HepG2 (cell line): ENCODE data around the gene ZFP1. TPM values are rescaled to one million over a fixed set of nuclear protein-coding genes. Genes with fewer than 3 reads are reported as not detected.

Experiments used
- ATAC-seq: fragments of 200-7000 bp; cut with Tn5 transposase; 3 replicates; pipeline ENCODE4 v1.9.1; 2020; ENCODE audit warnings: mild to moderate bottlenecking, moderate library complexity
- BruUV-seq: library from RNA; stranded (reverse); fragments of 400-500 nt; replicated peaks from 2 replicates; lab custom pipeline; 2021; lab: Mats Ljungman, UMichigan
- CTCF ChIA-PET: fragments of 300-600 bp; formaldehyde crosslinking; extraction: SDS; loops from one replicate; lab custom pipeline; 2021; ENCODE audit warnings: low total read pairs, inconsistent platforms, low intra/inter-chr PET ratio; lab: Yijun Ruan, JAX
- POLR2A ChIA-PET: fragments of 350-600 bp; sonication (Branson Sonifier 250); formaldehyde crosslinking; loops from one replicate; lab custom pipeline; 2020; ENCODE audit warnings: antibody characterized with exemption, inconsistent platforms; lab: Yijun Ruan, JAX
- DNase-seq: peaks from one replicate; pipeline ENCODE4 v3.0.0-alpha.2; 2015; ENCODE audit warnings: low spot score
- FAIRE-seq: peaks from 3 replicates; lab custom pipeline; 2011; peaks lifted over from hg19 to GRCh38; lab: Jason Lieb, UNC
- H2AFZ ChIP-seq: one replicate; pipeline ENCODE4 v1.6.1; 2011; ENCODE audit warnings: low read length, inconsistent platforms
- H3K27ac ChIP-seq: fragments of 300-600 bp; 3 replicates; pipeline ENCODE4 v1.8.0; 2011; ENCODE audit warnings: mixed run types, mild to moderate bottlenecking, mixed read lengths, low read length, inconsistent platforms; ENCODE audit not compliant: insufficient read depth; ENCODE audit errors: extremely low read length
- H3K27me3 ChIP-seq, 2 experiments: fragments of 200-600 bp in 1 of 2; 2 replicates in 1 of 2; 3 replicates in 1 of 2; pipeline versions ENCODE4 v1.6.0 to v1.8.0; 2011; ENCODE audit warnings: low read length in 2 of 2, mild to moderate bottlenecking in 2 of 2, moderate library complexity in 2 of 2, inconsistent platforms in 1 of 2; ENCODE audit not compliant: insufficient read depth in 2 of 2, control insufficient read depth in 1 of 2
- H3K36me3 ChIP-seq, 2 experiments: fragments of 200-600 bp in 1 of 2; replicated peaks in 1 of 2; 2 replicates in 1 of 2; 3 replicates in 1 of 2; pipeline versions ENCODE4 v1.5.1 to v1.8.0; 2011; ENCODE audit warnings: low read length in 2 of 2, inconsistent platforms in 1 of 2; ENCODE audit not compliant: insufficient read depth in 2 of 2, control insufficient read depth in 1 of 2
- H3K4me1 ChIP-seq: 2 replicates; pipeline ENCODE4 v1.5.1; 2012; ENCODE audit warnings: low read length, inconsistent platforms; ENCODE audit not compliant: insufficient read depth
- H3K4me2 ChIP-seq: 2 replicates; pipeline ENCODE4 v1.6.0; 2011; ENCODE audit warnings: low read depth, low read length, inconsistent platforms
- H3K4me3 ChIP-seq, 3 experiments: fragments of 200-600 bp in 1 of 3; sonication (generic), shearing (Covaris generic) in 1 of 3; replicated peaks in 1 of 3; 2 replicates each; pipeline ENCODE4 v1.5.1; 2011 to 2016; ENCODE audit warnings: low read length in 3 of 3, inconsistent platforms in 2 of 3, low read depth in 2 of 3, mild to moderate bottlenecking in 2 of 3, control low read depth in 1 of 3, mixed read lengths in 1 of 3; ENCODE audit not compliant: insufficient read depth in 1 of 3
- H3K79me2 ChIP-seq: one replicate; pipeline ENCODE4 v1.6.1; 2011; ENCODE audit warnings: low read length, inconsistent platforms; ENCODE audit not compliant: insufficient read depth
- H3K9ac ChIP-seq: 2 replicates; pipeline ENCODE4 v1.6.0; 2011; ENCODE audit warnings: mild to moderate bottlenecking, low read depth, low read length, inconsistent platforms; ENCODE audit not compliant: insufficient read depth
- H3K9me3 ChIP-seq: 2 replicates; pipeline ENCODE4 v1.5.1; 2012; ENCODE audit warnings: mild to moderate bottlenecking, low read length
- H4K20me1 ChIP-seq: 2 replicates; pipeline ENCODE4 v1.6.0; 2011; ENCODE audit warnings: inconsistent platforms, mild to moderate bottlenecking, low read length, moderate library complexity; ENCODE audit not compliant: insufficient read depth
- AGO2 ChIP-seq: fragments of 200-400 bp; formaldehyde crosslinking; optimal IDR thresholded peaks from 2 replicates; pipeline ENCODE3; 2017; ENCODE audit warnings: mild to moderate bottlenecking, low read depth, low read length, moderate library complexity
- MTERF4 ChIP-seq: sonication (generic); formaldehyde crosslinking; IDR thresholded peaks from 2 replicates; pipeline ENCODE4 v1.8.0; 2023; ENCODE audit warnings: mild to moderate bottlenecking, missing genetic modification reagents
- PATZ1 ChIP-seq: sonication (generic); formaldehyde crosslinking; IDR thresholded peaks from 2 replicates; pipeline ENCODE4 v1.4.0; 2020; ENCODE audit warnings: missing genetic modification reagents
- REST ChIP-seq, 2 experiments: IDR thresholded peaks; 2 replicates each; pipeline ENCODE4 v1.6.1; 2011 to 2012; ENCODE audit warnings: low read length in 2 of 2, borderline replicate concordance in 1 of 2, low read depth in 1 of 2, mild to moderate bottlenecking in 1 of 2, moderate library complexity in 1 of 2
- SOX13 ChIP-seq, 3 experiments: fragments of 450-650 bp in 1 of 3; sonication (generic) in 1 of 3; formaldehyde crosslinking in 1 of 3; IDR thresholded peaks in 2 of 3; conservative IDR thresholded peaks in 1 of 3; 2 replicates each; pipeline versions ENCODE4 v1.5.0 to v1.6.1; 2016 to 2020; ENCODE audit warnings: antibody characterized with exemption in 1 of 3, mild to moderate bottlenecking in 1 of 3, missing compliant biosample characterization in 1 of 3, missing genetic modification reagents in 1 of 3, moderate library complexity in 1 of 3
- ZNF557 ChIP-seq: sonication (generic); formaldehyde crosslinking; IDR thresholded peaks from 2 replicates; pipeline ENCODE4 v1.4.0; 2020; ENCODE audit warnings: missing genetic modification reagents
- ZNF629 ChIP-seq: sonication (generic); formaldehyde crosslinking; conservative IDR thresholded peaks from 2 replicates; pipeline ENCODE4 v1.5.0; 2020; ENCODE audit warnings: missing genetic modification reagents
- WGBS: methylation state at CpG from one replicate; pipeline ENCODE4 v1.1.6; 2017; ENCODE audit warnings: low lambda C conversion rate; 5-methylcytosine and 5-hydroxymethylcytosine counted together
- in situ Hi-C: cut with HindIII; loops from 2 replicates; pipeline ENCODE4 v1.10.0; 2017; ENCODE audit warnings: low pct_unique_long_range_greater_than_20kb; ENCODE audit not compliant: extremely low pct_ligation_motif_present
- intact Hi-C: fragments of 100-400 bp; cut with micrococcal nuclease; formaldehyde crosslinking; loops from one replicate; pipeline ENCODE4 v1.10.0; 2022; ENCODE audit not compliant: unreplicated experiment
- polyA plus RNA-seq, 8 experiments: library from polyadenylated mRNA; depleted of rRNA in 3 of 8; stranded (reverse) in 7 of 8; unstranded in 1 of 8; fragments of >200 nt; fragmentation: Illumina TruSeq in 4 of 8; extraction: Trizol in 4 of 8; gene quantifications; 2 replicates each; pipeline versions ENCODE4 v1.2.1 to v1.2.3, GENCODE V29; 2011 to 2016; ENCODE audit warnings: low read depth in 4 of 8, missing spikeins in 1 of 8, mixed read lengths in 1 of 8; ENCODE audit not compliant: insufficient read depth in 1 of 8
- total RNA-seq, 5 experiments: library from RNA; depleted of rRNA; stranded (reverse); fragments of >200 nt; fragmentation: Illumina TruSeq; extraction: Trizol; gene quantifications; 2 replicates each; pipeline ENCODE4 v1.2.3, GENCODE V29; 2016; ENCODE audit warnings: low read depth in 1 of 5

ZFP1 gene
- total and polyA plus RNA-seq, 2 of the 13 experiments (the other 11 are each of a cell fraction or from before 2014, with no cell fraction given), result 8.3 to 14.0 TPM

GRCh38 chr16:75107505-75107904 is 40.8 kb upstream of the ZFP1 start:
- no peak for ATAC-seq

More at GRCh38 chr16:75107505-75107904, 40.8 kb upstream of the ZFP1 start:
- no peak for FAIRE-seq
- TF ChIP-seq AGO2 (peak; percentile 55), REST (IDR thresholded peaks at IDR 0.05; ENCODE audit: borderline replicate concordance in 1 of 2, low read depth in 1 of 2, low read length in 2 of 2) (no peak), MTERF4 (CRISPR knock-in tag) (no peak), ZNF557 (CRISPR knock-in tag) (no peak), SOX13 (IDR thresholded peaks at IDR 0.05) (no peak), SOX13 (CRISPR knock-in tag; conservative IDR thresholded peaks at IDR 0.05 in 1 of 2, IDR thresholded peaks at IDR 0.05 in 1 of 2) (no peak), PATZ1 (CRISPR knock-in tag) (no peak), ZNF629 (CRISPR knock-in tag) (no peak)
- TF ChIP-seq, all 625 proteins: peak for 1
- Histone ChIP-seq H3K4me3 (no peak overlapping the region), H3K79me2 (peaks cover 4% of the 10 kb centered on the region), H2AFZ (no peak overlapping the region), H3K4me2 (no peak overlapping the region), H3K9me3 (no peaks in the 10 kb centered on the region), H3K36me3 (peaks cover 25 to 47% of the 10 kb centered on the region in 2 experiments), H3K27me3 (no peaks in the 10 kb centered on the region), H4K20me1 (peaks cover 6% of the 10 kb centered on the region), H3K9ac (no peak overlapping the region), H3K4me1 (peaks cover 28% of the 10 kb centered on the region), H3K27ac (no peak overlapping the region)
- POLR2A ChIA-PET, result interaction anchor here (1.0 kb wide), 1 partner anchor 9 kb away, joined by 3 read pairs; the partner anchor contains the start of gene LDHD
- WGBS, result 96% methylated on average over 10 of the region's 10 CpGs
- CTCF ChIA-PET, result no interaction called here
- no peak for DNase-seq
- intact Hi-C loops (no loop called here), in situ Hi-C loops (loop anchor here (10.0 kb wide), 1 partner anchor 113 kb away; the partner anchor contains the start of gene ZNRF1)
- BruUV-seq, result no TSS peak
